GM21528 (cell line): ENCODE data around the gene RAB23.
"Not testable (repeated sequence)": the region's sequence is repeated elsewhere in the genome, so short reads cannot be mapped to it uniquely, and the experiment has no call there.

Experiments
- ATAC-seq: cut with Tn5 transposase; IDR thresholded peaks from one replicate; pipeline ENCODE4 v1.9.1; 2021; ENCODE audit warnings: mild to moderate bottlenecking, moderate library complexity; ENCODE audit not compliant: unreplicated experiment, low FRiP score

Gene RAB23

GRCh38 chr6:57243954-57244353 is 21.8 kb upstream of the RAB23 start:
- no peak for ATAC-seq

- not testable (repeated sequence) for ATAC-seq
These were observed 21.4 kb upstream of the RAB23 start for GRCh38 chr6:57243526-57243925.

- no peak for ATAC-seq
These were observed 20.4 kb upstream of the RAB23 start for GRCh38 chr6:57242505-57242904.

GRCh38 chr6:57226221-57226620 is 4.1 kb upstream of the RAB23 start:
- no peak for ATAC-seq

GRCh38 chr6:57224769-57225515 is 2.8 kb upstream of the RAB23 start:
- ATAC-seq = no peak

GRCh38 chr6:57222743-57223077 is 603 bp upstream of the RAB23 start:
- no peak for ATAC-seq

- peak; percentile 86 for ATAC-seq
These were observed 744 bp downstream of the RAB23 start for GRCh38 chr6:57221191-57221935.

- no peak for ATAC-seq
These were observed 1.9 kb downstream of the RAB23 start for GRCh38 chr6:57220083-57220703.

GRCh38 chr6:57217270-57217669 is 4.8 kb downstream of the RAB23 start:
- ATAC-seq = no peak

- no peak for ATAC-seq
These were observed 5.6 kb downstream of the RAB23 start for GRCh38 chr6:57216235-57217101.

- no peak for ATAC-seq
These were observed 6.8 kb downstream of the RAB23 start for GRCh38 chr6:57215260-57215659.

- no peak for ATAC-seq
These were observed 12.0 kb downstream of the RAB23 start for GRCh38 chr6:57210060-57210459.

GRCh38 chr6:57209030-57209429 is 13.1 kb downstream of the RAB23 start:
- no peak for ATAC-seq

- no peak for ATAC-seq
These were observed 14.2 kb downstream of the RAB23 start for GRCh38 chr6:57207872-57208271.

GRCh38 chr6:57207141-57207540 is 15.0 kb downstream of the RAB23 start:
- ATAC-seq = no peak

GRCh38 chr6:57205550-57206328 is 16.4 kb downstream of the RAB23 start:
- ATAC-seq = no peak

- ATAC-seq = no peak
These were observed 20.4 kb downstream of the RAB23 start for GRCh38 chr6:57201718-57202117.

GRCh38 chr6:57198926-57199636 is 23.0 kb downstream of the RAB23 start:
- no peak for ATAC-seq

- ATAC-seq = no peak
These were observed 26.6 kb downstream of the RAB23 start for GRCh38 chr6:57195457-57195856.
